ENCODE measurements around the gene UNC5B.

UNC5B gene

GRCh38 chr10:71302874-71303568 is 90.7 kb downstream of the UNC5B start:
- DNase-seq: peak; percentile 86

- no peak for DNase-seq
Observed at GRCh38 chr10:71303569-71303907, 91.2 kb downstream of the UNC5B start.

GRCh38 chr10:71304914-71305313 is 92.5 kb downstream of the UNC5B start:
- no peak for DNase-seq

GRCh38 chr10:71306979-71307378 is 94.6 kb downstream of the UNC5B start:
- no peak for DNase-seq

- no peak for DNase-seq
Observed at GRCh38 chr10:71307469-71308085, 95.2 kb downstream of the UNC5B start.

- no peak for DNase-seq
Observed at GRCh38 chr10:71308244-71308643, 95.9 kb downstream of the UNC5B start.

GRCh38 chr10:71308985-71309384 is 96.6 kb downstream of the UNC5B start:
- DNase-seq: no peak

GRCh38 chr10:71309919-71310318 is 97.5 kb downstream of the UNC5B start:
- no peak for DNase-seq

GRCh38 chr10:71312220-71312619 is 99.8 kb downstream of the UNC5B start:
- DNase-seq: no peak

GRCh38 chr10:71312811-71313789 is 100.7 kb downstream of the UNC5B start:
- peak; percentile 47 for DNase-seq

- peak; percentile 26 for DNase-seq
Observed at GRCh38 chr10:71314028-71314693, 101.8 kb downstream of the UNC5B start.

- no peak for DNase-seq
Observed at GRCh38 chr10:71314694-71315225, 102.4 kb downstream of the UNC5B start.

GRCh38 chr10:71316056-71316785 is 103.9 kb downstream of the UNC5B start:
- DNase-seq: no peak

GRCh38 chr10:71316786-71317160 is 104.4 kb downstream of the UNC5B start:
- no peak for DNase-seq

GRCh38 chr10:71317739-71318138 is 105.4 kb downstream of the UNC5B start:
- DNase-seq: no peak

- DNase-seq: peak; percentile 58
Observed at GRCh38 chr10:71319042-71319799, 106.9 kb downstream of the UNC5B start, which contains the start of gene SLC29A3. Gene SLC29A3, plus strand, starts transcription at chr10:71319259. Its CDS starts 51 bp downstream, at chr10:71319310.

GRCh38 chr10:71319800-71320392 is 107.5 kb downstream of the UNC5B start:
- DNase-seq: no peak

GRCh38 chr10:71320592-71320991 is 108.2 kb downstream of the UNC5B start:
- DNase-seq: no peak

- no peak for DNase-seq
Observed at GRCh38 chr10:71321386-71321785, 109.0 kb downstream of the UNC5B start.

- no peak for DNase-seq
Observed at GRCh38 chr10:71323407-71323806, 111.0 kb downstream of the UNC5B start.

- no peak for DNase-seq
Observed at GRCh38 chr10:71324743-71325142, 112.4 kb downstream of the UNC5B start.
